Stomach (tissue), 4 donors: ENCODE data around the gene PECR.

Experiments used
- POLR2A ChIP-seq, 4 donors: fragments of 450-650 bp; IDR thresholded peaks; one replicate each; pipeline ENCODE4 v1.6.1; 2016; ENCODE audit warnings: antibody characterized with exemption in 4 of 4, control low read depth in 2 of 4, mild to moderate bottlenecking in 1 of 4, moderate library complexity in 1 of 4
- POLR2AphosphoS5 ChIP-seq, 3 donors: sonication (generic); formaldehyde crosslinking; IDR thresholded peaks; one replicate each; pipeline ENCODE4 v1.6.1; 2016; ENCODE audit warnings: antibody characterized with exemption in 3 of 3
- TF ChIP-seq, protein P1 (sequence below), 7 experiments: fragments of 450-650 bp in 4 of 7; fragments of 200-600 bp in 3 of 7; sonication (generic) in 3 of 7; IDR thresholded peaks; one replicate each; pipeline ENCODE4 v1.5.1; 2016 to 2019; ENCODE audit warnings: antibody characterized with exemption in 7 of 7, control low read depth in 2 of 7, mild to moderate bottlenecking in 1 of 7

DNA sequence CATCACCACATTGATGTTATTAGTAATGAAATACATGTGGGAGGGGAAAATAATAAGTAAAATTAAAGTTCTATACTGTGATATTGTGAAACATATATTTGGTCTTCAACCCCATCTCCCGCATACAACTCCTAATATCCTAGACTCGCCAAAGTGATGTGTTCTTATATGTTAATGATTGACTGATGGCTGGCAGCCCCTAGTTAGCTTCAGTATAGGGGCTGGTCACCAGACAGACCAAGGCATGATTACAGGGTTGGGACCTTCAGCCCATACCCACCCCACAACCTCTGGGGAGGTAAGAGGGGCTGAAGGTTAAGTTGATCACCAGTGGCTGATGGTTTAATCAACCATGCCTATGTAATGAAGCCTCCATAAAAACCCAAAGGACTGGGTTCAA, 40.2 kb downstream of the PECR start:
- TF ChIP-seq POLR2A (IDR thresholded peaks at IDR 0.05) (no peak), POLR2AphosphoS5 (IDR thresholded peaks at IDR 0.05) (no peak)
- TF ChIP-seq, protein P1, sequence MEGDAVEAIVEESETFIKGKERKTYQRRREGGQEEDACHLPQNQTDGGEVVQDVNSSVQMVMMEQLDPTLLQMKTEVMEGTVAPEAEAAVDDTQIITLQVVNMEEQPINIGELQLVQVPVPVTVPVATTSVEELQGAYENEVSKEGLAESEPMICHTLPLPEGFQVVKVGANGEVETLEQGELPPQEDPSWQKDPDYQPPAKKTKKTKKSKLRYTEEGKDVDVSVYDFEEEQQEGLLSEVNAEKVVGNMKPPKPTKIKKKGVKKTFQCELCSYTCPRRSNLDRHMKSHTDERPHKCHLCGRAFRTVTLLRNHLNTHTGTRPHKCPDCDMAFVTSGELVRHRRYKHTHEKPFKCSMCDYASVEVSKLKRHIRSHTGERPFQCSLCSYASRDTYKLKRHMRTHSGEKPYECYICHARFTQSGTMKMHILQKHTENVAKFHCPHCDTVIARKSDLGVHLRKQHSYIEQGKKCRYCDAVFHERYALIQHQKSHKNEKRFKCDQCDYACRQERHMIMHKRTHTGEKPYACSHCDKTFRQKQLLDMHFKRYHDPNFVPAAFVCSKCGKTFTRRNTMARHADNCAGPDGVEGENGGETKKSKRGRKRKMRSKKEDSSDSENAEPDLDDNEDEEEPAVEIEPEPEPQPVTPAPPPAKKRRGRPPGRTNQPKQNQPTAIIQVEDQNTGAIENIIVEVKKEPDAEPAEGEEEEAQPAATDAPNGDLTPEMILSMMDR (IDR thresholded peaks at IDR 0.05): no peak
